Mesendoderm (in vitro differentiated cells): Measurements from ENCODE around the gene AGPS.
A peak's percentile ranks its signal among the peaks of the same experiment; 100 is the strongest.
"Not testable (repeated sequence)": the region's sequence is repeated elsewhere in the genome, so short reads cannot be mapped to it uniquely, and the experiment has no call there.

Source experiments
- DNase-seq: peaks from one replicate; pipeline ENCODE4 v3.0.0; 2013
- H2AK5ac ChIP-seq: 2 replicates; pipeline ENCODE4 v1.6.1; 2013; ENCODE audit warnings: low read length, inconsistent platforms
- H2BK120ac ChIP-seq: 2 replicates; pipeline ENCODE4 v1.6.1; 2013; ENCODE audit warnings: low read depth, mild to moderate bottlenecking, low read length, moderate library complexity, mixed read lengths
- H2BK15ac ChIP-seq: replicated peaks from 2 replicates; pipeline ENCODE4 v1.6.1; 2013; ENCODE audit warnings: low read depth, mild to moderate bottlenecking, moderate library complexity
- H2BK5ac ChIP-seq: 2 replicates; pipeline ENCODE4 v1.6.1; 2013; ENCODE audit warnings: low read length, inconsistent platforms
- H3K18ac ChIP-seq: 2 replicates; pipeline ENCODE4 v1.6.1; 2013; ENCODE audit warnings: mild to moderate bottlenecking, low read length, mixed read lengths
- H3K23ac ChIP-seq: one replicate; pipeline ENCODE4 v1.6.1; 2013; ENCODE audit warnings: low read length
- H3K27ac ChIP-seq: 2 replicates; pipeline ENCODE4 v1.5.1; 2013; ENCODE audit warnings: low read depth, mild to moderate bottlenecking, inconsistent platforms, low read length, moderate library complexity
- H3K27me3 ChIP-seq: 2 replicates; pipeline ENCODE4 v1.6.1; 2013; ENCODE audit warnings: low read length, control low read depth, mild to moderate bottlenecking, inconsistent platforms; ENCODE audit not compliant: insufficient read depth, poor library complexity
- H3K36me3 ChIP-seq: 2 replicates; pipeline ENCODE4 v1.6.1; 2013; ENCODE audit warnings: low read length, inconsistent platforms; ENCODE audit not compliant: control insufficient read depth, insufficient read depth
- H3K4ac ChIP-seq: one replicate; pipeline ENCODE4 v1.6.1; 2013; ENCODE audit warnings: low read depth, mild to moderate bottlenecking, low read length, moderate library complexity
- H3K4me1 ChIP-seq: 2 replicates; pipeline ENCODE4 v1.6.1; 2013; ENCODE audit warnings: low read depth, low read length, inconsistent platforms; ENCODE audit not compliant: control insufficient read depth
- H3K4me2 ChIP-seq: 2 replicates; pipeline ENCODE4 v1.6.1; 2013; ENCODE audit warnings: low read length
- H3K4me3 ChIP-seq: 2 replicates; pipeline ENCODE4 v1.5.1; 2013; ENCODE audit warnings: mild to moderate bottlenecking, low read length
- H3K56ac ChIP-seq: one replicate; pipeline ENCODE4 v1.6.1; 2013; ENCODE audit warnings: low read length
- H3K79me1 ChIP-seq: 2 replicates; pipeline ENCODE4 v1.6.1; 2013; ENCODE audit warnings: low read length, inconsistent platforms
- H3K79me2 ChIP-seq: 2 replicates; pipeline ENCODE4 v1.6.1; 2013; ENCODE audit warnings: mild to moderate bottlenecking, low read length; ENCODE audit not compliant: control insufficient read depth, insufficient read depth
- H3K9ac ChIP-seq: 2 replicates; pipeline ENCODE4 v1.6.1; 2013; ENCODE audit warnings: low read length, inconsistent platforms
- H4K5ac ChIP-seq: one replicate; pipeline ENCODE4 v1.6.1; 2013; ENCODE audit warnings: low read length
- H4K8ac ChIP-seq: one replicate; pipeline ENCODE4 v1.6.1; 2013; ENCODE audit warnings: low read depth, mild to moderate bottlenecking, control low read depth, low read length, moderate library complexity
- WGBS: extraction: QIAGEN DNeasy Blood & Tissue Kit; methylation state at CpG from one replicate; pipeline ENCODE4 v1.1.7; 2013; ENCODE audit warnings: low lambda C conversion rate, missing lambda C conversion rate; ENCODE audit not compliant: insufficient coverage; ENCODE audit errors: extremely low coverage; 5-methylcytosine and 5-hydroxymethylcytosine counted together

Gene AGPS

DNA sequence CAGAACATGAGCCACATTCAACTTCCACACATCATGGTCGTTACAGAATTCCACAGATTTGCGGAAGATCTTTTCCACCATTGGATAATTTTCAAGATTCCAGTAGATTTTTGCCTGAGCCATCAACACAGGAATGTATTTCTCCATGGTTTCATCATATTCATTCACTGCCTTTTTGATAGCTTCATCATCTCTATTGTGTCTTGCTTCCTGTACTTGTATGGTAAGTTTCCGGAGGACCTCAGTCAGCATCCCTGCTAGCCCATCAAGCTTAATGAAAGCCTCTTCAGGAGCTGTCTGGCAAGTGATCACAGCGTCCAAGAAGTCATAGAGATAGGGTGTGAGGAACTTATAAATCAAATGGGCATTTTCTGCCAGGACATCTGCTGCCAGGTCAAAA lies 158.8 kb downstream of the AGPS start:
- H3K4me3 ChIP-seq, H2BK5ac ChIP-seq, H3K4ac ChIP-seq, H2AK5ac ChIP-seq, DNase-seq, H3K4me1 ChIP-seq, H3K18ac ChIP-seq, H3K27ac ChIP-seq, H3K9ac ChIP-seq, H3K36me3 ChIP-seq, H3K79me2 ChIP-seq, H4K5ac ChIP-seq, H3K4me2 ChIP-seq, H3K23ac ChIP-seq, H3K79me1 ChIP-seq, H2BK120ac ChIP-seq, H2BK15ac ChIP-seq, H3K56ac ChIP-seq, H4K8ac ChIP-seq, H3K27me3 ChIP-seq: not testable (repeated sequence)
- no CpG with 5 or more reads among the region's 4 CpGs for WGBS

DNA sequence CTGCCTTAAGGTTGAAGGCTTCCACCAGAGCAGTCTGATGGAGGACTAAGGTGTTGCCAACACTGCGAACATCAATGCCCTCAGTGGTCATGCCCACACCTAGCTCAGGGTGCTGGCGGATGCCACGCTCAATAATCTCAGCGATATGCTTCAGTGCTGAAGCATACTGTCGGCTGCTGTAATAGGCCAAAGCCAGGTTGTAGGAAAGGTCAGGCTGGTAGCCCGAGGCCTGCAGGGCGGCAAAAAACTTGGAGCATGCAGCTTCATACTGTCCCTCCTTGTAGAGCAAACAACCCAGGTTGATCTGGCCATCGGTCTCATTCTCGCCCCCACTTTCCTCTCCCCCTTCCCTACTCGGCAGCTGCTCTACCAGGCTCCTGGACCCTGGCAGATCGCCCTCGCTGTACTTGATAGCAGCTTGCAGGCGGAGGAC lies 159.4 kb downstream of the AGPS start:
- Histone ChIP-seq H3K79me2 (no peaks in the 10 kb centered on the region), H3K36me3 (no peaks in the 10 kb centered on the region), H2AK5ac (no peak overlapping the region), H2BK15ac (no peak overlapping the region), H3K4ac (no peak overlapping the region), H3K4me2 (no peak overlapping the region), H3K23ac (no peak overlapping the region), H3K27me3 (no peaks in the 10 kb centered on the region), H2BK120ac (no peak overlapping the region), H4K5ac (no peak overlapping the region), H4K8ac (no peak overlapping the region), H3K27ac (no peak overlapping the region), H3K79me1 (no peaks in the 10 kb centered on the region), H3K4me1 (peaks cover 2% of the 10 kb centered on the region), H3K4me3 (no peak overlapping the region), H3K56ac (peak overlapping the region; percentile 93), H2BK5ac (no peak overlapping the region), H3K9ac (peak overlapping the region; percentile 89), H3K18ac (no peak overlapping the region)
- DNase-seq, result peak; percentile 59
- WGBS, result no CpG with 5 or more reads among the region's 13 CpGs

DNA sequence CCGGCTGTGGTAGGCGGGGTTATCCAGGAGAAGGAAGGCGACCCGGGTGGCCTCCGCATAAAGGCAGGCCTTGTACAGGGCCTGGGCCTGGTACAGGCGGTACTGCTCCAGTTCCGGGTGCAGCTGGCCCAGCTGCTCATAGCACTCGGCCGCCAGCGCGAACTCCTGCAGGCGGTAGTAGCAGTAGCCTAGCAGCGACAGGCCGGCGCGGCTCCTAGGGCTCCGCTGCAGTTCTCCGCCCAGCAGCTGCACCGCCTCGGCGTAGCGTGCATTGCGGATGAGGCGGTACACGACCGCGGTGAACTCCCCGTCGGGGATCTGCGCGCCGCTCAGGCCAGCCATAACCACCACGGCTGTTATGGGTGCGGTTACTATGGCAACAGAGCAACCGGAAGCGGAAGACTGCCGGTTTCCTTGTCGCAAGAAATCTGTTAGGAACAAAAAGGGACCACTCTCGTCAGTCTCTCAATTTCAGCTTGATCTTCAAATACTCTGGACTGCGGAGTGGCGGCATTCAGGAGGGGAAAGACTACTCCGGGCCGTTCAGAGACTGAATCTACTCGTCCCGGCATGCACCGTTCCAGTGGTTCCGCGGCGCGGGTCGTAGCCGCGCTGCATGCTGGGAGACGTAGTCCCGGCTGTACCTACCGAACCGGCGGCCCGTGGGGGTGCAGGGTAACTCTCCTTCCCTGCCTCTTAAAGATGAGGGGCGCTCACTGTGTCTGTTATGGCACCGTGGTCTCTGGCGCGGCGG lies 160.0 kb downstream of the AGPS start:
- H2AK5ac ChIP-seq, result no peak overlapping the region
- no peak overlapping the region for H3K23ac ChIP-seq
- no peak overlapping the region for H2BK15ac ChIP-seq
- WGBS, result no CpG with 5 or more reads among the region's 64 CpGs
- H3K4ac ChIP-seq, result peak overlapping the region; percentile 11
- no peaks in the 10 kb centered on the region for H3K79me1 ChIP-seq
- H2BK120ac ChIP-seq, result no peak overlapping the region
- H3K18ac ChIP-seq, result peak overlapping the region; percentile 63
- no peak overlapping the region for H4K5ac ChIP-seq
- peak; percentile 96 for DNase-seq
- H3K27me3 ChIP-seq, result no peaks in the 10 kb centered on the region
- H3K36me3 ChIP-seq, result no peaks in the 10 kb centered on the region
- H3K79me2 ChIP-seq, result no peaks in the 10 kb centered on the region
- peak overlapping the region; percentile 89 for H3K9ac ChIP-seq
- peak overlapping the region; percentile 93 for H2BK5ac ChIP-seq
- H3K4me1 ChIP-seq, result peaks cover 2% of the 10 kb centered on the region
- H4K8ac ChIP-seq, result no peak overlapping the region
- H3K56ac ChIP-seq, result peak overlapping the region; percentile 93
- H3K4me3 ChIP-seq, result peak overlapping the region; percentile 86
- H3K4me2 ChIP-seq, result peak overlapping the region; percentile 83
- peak overlapping the region; percentile 10 for H3K27ac ChIP-seq

DNA sequence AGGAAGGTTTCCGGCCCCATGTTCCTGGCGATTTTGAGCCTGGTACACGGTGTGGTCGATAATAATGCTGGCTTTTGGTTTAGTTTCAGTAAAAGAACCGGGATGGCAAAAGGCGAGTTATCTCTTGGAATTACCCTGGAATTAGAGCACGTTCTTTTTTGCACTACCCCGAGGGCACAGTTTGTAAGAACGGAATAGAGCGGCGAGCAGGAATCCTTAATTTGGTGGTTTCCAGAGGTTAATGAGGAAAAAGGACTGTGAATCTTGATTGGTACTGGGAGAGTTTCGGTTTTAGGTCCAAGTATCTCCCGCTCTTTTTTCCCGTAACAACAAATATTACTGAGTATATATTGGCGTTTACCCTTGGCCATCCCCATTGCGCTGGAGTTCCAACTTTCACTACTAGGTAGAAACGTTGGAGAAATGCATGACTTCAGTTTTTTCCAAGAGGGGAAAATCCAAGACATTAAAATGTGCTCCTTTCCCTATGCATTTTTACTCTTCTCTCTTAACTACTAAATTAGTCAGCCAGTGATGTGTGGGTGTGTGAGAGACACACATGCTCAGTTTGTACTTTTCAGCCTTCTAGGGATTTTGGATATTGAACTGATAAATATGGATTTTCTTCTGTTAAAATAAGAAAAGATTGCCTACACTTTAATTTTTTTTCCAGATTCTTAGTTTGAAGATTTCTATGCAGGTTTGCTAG lies 160.8 kb downstream of the AGPS start:
- H3K79me1 ChIP-seq, result no peaks in the 10 kb centered on the region
- H4K5ac ChIP-seq, result no peak overlapping the region
- H4K8ac ChIP-seq, result no peak overlapping the region
- H2AK5ac ChIP-seq, result no peak overlapping the region
- H2BK15ac ChIP-seq, result no peak overlapping the region
- no peak overlapping the region for H3K27ac ChIP-seq
- H3K36me3 ChIP-seq, result no peaks in the 10 kb centered on the region
- no CpG with 5 or more reads among the region's 17 CpGs for WGBS
- DNase-seq, result no peak
- H3K4me1 ChIP-seq, result peaks cover 2% of the 10 kb centered on the region
- no peak overlapping the region for H2BK120ac ChIP-seq
- H3K4me2 ChIP-seq, result peak overlapping the region; percentile 83
- peak overlapping the region; percentile 89 for H3K9ac ChIP-seq
- no peaks in the 10 kb centered on the region for H3K79me2 ChIP-seq
- H3K27me3 ChIP-seq, result no peaks in the 10 kb centered on the region
- H3K56ac ChIP-seq, result peak overlapping the region; percentile 93
- H3K23ac ChIP-seq, result no peak overlapping the region
- H2BK5ac ChIP-seq, result no peak overlapping the region
- H3K4ac ChIP-seq, result peak overlapping the region; percentile 11
- peak overlapping the region; percentile 62 for H3K18ac ChIP-seq
- H3K4me3 ChIP-seq, result peak overlapping the region; percentile 86

DNA sequence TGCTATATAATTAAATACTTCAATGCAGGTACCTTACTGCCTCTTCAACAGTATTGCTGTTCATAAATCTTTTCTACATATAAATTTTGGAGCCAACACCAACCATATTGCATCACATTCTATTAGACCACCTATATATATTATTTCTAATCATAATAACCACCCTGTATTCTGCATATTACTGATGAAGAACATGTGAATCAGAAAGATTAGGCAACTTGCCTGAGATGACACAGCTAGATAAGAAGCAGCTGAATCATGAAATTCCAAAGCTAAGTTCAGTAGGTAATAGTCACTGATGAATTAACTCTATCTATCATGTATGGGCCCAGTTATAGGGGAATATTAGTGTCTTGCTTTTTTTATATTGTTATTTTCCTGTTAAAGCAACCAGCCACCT lies 161.8 kb downstream of the AGPS start:
- peaks cover 2% of the 10 kb centered on the region for H3K4me1 ChIP-seq
- no peak overlapping the region for H4K5ac ChIP-seq
- H3K79me2 ChIP-seq, result no peaks in the 10 kb centered on the region
- H3K4me3 ChIP-seq, result no peak overlapping the region
- H2BK5ac ChIP-seq, result no peak overlapping the region
- no peak overlapping the region for H2BK120ac ChIP-seq
- no peaks in the 10 kb centered on the region for H3K36me3 ChIP-seq
- no peak overlapping the region for H3K23ac ChIP-seq
- no peak overlapping the region for H3K4ac ChIP-seq
- H2AK5ac ChIP-seq, result no peak overlapping the region
- H4K8ac ChIP-seq, result no peak overlapping the region
- no peak overlapping the region for H3K9ac ChIP-seq
- H3K18ac ChIP-seq, result no peak overlapping the region
- H3K27ac ChIP-seq, result no peak overlapping the region
- H3K79me1 ChIP-seq, result no peaks in the 10 kb centered on the region
- DNase-seq, result no peak
- H3K27me3 ChIP-seq, result no peaks in the 10 kb centered on the region
- no peak overlapping the region for H2BK15ac ChIP-seq
- no peak overlapping the region for H3K56ac ChIP-seq
- no peak overlapping the region for H3K4me2 ChIP-seq
